Measurements from ENCODE around the gene RBM3. TPM values are rescaled to one million over a fixed set of nuclear protein-coding genes. Genes with fewer than 3 reads are reported as not detected.
"Not testable (repeated sequence)": the region's sequence is repeated elsewhere in the genome, so short reads cannot be mapped to it uniquely, and the experiment has no call there.

Gene RBM3
- 379 and 393 TPM in 2 replicates for total RNA-seq

DNA sequence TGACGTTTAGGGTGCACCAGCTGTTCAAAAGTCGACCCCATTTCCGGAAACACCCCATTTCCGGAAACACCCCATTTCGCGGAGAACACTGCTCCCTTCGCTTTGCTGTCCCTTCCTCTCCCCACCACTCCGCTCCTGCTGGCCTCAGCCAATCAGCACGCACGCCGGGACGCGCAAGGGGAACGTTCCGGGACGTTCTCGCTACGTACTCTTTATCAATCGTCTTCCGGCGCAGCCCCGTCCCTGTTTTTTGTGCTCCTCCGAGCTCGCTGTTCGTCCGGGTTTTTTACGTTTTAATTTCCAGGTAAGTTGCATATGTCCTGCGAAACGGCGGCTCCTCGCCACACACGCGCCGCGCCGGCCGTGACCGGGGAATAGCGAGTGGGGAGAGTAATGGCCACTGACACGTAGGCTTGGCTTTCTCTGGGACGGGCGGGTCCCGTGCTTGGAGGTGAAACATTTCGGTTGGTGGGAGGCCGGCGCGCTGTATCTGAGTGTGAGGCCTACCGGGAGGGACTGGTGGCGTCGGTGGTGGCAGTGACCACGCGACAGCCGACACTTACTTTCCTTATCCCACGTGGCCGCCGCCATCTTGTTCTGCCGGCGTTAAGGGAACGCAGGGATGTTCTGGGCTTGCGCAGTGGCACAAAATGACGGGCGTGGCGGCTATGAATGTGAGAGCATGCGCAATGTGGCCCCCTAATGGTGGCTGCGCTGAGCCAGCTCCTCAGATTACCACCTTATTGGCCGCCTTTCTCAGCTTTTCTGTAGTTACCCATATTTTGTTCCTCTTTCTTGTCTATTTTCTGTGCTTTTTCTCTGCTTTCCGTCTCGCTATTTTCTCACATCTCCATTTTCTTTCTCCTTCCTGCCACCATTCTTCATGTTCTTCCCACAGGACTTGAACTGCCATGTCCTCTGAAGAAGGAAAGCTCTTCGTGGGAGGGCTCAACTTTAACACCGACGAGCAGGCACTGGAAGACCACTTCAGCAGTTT lies at the start of gene RBM3:
Gene RBM3, plus strand, starts transcription at position 215 of the 997 bp plus-strand sequence. Its CDS starts 697 bp downstream, at position 912.
- peak; percentile 83 to 91 for DNase-seq (ENCODE audit: low read depth in 2 of 2)

DNA sequence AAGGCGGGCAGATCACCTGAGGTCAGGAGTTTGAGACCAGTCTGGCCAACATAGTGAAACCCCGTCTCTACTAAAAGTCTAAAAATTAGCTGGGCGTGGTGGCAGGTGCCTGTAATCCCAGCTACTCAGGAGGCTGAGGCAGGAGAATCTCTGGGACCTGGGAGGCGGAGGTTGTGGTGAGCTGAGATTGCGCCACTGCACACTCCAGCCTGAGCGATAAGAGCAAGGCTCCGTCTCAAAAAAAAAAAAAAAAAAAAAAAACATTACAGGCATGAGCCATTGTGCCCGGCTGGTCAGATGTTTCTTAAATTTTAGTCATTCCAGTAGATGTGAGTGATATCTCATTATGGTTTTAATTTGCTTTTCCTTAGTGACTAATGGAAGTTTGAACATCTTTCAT lies 48.4 kb upstream of the RBM3 start:
- DNase-seq (ENCODE audit: low read depth in 2 of 2): not testable (repeated sequence)

DNA sequence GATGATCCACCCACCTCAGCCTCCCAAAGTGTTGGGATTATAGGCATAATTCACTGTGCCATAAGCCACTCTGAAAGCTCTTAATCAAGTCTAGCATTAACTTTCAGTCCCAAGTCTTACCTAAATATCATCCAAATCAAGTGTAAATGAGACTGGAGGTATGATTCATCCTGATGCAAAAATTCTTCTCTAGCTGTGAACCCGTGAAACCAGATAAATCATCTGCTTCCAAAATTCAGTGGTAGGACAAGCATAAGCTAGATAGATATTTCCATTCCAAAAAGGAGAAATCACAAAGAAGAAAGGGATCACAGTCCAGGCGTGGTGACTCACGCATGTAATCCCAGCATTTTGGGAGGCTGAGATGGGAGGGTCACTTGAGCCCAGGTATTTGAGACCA lies 43.5 kb upstream of the RBM3 start:
- DNase-seq (ENCODE audit: low read depth in 2 of 2): no peak

DNA sequence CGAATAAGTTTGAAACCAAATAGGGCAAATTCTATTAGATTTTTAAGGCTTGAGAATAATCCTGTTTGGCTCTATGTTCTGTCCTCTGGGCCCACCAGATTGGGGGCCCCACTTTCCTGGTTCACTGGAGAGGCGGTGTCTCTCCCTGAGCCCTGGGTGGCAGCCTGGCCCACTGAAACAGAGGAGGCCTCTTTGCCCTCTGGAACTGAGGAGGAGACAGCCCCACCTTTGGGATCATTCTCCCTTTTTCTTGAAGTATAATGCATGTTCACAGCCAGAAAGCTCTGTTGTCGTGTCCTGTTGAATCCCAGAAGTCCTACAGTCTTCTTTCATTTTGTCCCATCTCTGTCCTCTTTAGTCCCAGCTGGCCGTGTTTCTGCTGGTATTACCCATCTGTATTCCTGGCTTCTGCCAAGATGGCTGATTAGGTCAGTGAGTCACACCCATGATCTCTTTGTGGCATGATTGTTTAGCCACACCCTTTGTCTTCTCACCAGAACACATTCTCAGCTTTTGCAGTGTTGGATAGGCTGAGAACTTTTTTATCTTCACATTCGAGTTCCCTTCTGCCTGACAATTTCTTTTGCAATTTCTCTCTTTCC lies 42.8 kb upstream of the RBM3 start:
- DNase-seq (ENCODE audit: low read depth in 2 of 2): no peak

DNA sequence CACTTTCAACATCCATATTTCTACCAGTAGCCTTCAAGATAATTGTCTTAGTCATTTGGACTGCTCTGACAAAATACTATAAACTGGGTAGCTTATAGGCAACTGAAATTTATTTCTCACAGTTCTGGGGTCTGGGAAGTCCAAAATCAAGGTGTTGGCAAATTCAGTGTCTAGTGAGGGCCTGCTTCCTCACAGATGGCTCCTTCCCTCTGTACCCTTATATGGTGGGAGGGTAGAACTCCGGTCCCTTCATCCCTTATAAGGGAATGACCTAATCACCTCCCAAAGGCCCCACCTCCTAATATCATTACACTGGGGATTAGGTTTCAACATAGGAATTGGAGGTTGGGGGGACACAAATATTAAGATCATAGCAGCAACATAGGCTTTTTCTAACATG lies 42.1 kb upstream of the RBM3 start:
- no peak for DNase-seq (ENCODE audit: low read depth in 2 of 2)

DNA sequence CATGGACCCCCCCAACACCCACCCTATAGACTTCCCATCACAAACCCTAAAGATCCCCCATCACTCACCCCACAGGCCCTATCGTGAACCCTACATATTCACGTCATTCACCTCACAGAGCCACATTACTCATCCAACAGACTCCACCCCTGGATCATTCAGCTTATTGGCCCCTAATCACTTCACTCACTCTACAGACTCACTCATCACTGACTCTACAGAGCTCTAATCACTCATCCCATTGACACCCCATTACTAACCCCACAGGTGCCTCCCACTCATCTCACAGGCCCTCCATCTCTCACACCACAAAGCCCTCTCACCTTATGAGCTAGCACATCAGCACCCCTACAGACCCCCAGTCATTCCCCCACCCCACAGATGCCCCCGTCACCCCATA lies 41.1 kb upstream of the RBM3 start:
- no peak for DNase-seq (ENCODE audit: low read depth in 2 of 2)

DNA sequence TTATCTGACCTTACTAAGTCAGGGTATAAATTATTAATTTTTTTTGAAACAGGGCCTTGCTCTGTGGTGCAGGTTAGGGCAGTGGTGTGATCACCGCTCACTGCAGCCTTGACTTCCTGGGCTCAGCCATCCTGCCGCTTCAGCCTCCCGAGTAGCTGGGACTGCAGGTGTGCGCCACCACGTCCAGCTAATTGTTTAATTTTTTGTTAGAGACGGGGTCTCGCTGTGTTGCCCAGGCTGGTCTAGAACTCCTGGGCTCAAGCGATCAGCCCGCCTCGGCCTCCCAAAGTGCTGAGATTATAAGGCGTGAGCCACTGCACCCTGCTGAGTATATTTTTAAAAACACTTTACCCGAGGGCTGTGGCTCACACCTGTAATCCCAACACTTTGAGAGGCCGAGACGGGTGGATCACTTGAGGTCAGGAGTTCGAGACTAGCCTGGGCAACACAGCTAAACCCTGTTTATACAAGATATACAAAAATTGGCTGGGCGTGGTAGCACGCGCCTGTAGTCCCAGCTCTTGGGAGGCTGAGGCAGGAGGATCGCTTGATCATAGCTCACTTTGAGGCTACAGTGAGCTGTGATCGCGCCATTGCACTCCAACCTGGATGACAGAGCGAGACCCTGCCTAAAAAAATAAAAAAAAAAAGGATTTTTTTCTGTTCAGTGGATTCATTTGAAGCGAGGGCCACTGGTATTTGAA lies 35.5 kb upstream of the RBM3 start:
- DNase-seq (ENCODE audit: low read depth in 2 of 2): no peak

DNA sequence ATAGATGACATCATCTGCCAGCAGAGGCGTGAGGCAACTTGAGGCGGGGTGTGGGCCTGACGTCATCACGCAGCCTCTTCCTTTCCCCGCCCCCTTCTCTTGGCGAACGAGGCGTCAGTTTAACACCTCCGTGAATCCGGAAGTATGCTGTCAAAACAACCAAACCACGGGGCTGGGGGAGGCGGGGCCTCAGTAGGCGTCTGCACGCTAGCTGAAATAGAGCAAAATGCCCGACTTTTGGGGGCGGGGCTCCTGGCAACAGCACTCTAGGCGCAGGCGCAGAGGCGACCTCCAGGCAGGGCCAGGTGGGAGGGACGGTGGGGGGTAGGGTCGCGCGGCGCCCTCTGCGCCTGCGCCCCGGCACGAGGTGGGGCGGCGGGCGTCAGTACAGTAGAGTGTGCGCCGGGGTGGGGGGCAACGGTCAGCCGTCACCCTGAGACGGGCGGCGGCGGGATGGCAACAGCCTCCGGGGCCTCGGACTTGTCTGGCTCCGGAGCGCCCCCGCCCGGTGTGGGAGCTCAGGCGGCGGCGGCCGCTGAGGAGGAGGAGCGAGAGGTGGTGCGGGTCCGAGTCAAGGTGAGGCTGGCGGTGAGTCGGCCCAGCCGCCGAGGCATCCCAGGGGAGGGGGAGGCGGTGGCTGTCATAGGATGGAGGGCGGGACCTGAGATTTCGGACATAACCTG lies 34.8 kb upstream of the RBM3 start, which contains the start of gene TBC1D25:
Gene TBC1D25, plus strand, starts transcription at position 370 of the 683 bp plus-strand sequence. Its CDS starts 84 bp downstream, at position 454.
- DNase-seq (ENCODE audit: low read depth in 2 of 2): peak; percentile 96 to 97

DNA sequence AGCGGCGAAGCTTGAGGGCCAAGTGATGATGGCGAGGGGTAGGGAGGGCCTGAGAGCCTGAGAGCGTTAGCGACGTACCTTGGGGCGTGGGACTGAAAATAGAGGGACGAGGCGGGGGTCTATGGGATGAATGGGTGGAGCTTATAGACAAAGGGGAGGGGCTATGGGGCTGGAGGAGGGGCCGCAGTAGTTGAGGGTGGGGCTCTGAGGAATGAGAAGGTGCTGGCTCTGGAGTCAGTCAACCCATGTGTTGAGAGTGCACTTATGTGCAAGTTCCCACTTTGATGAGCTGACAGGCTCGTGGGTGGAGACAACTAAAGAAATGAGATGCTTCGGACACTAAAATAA lies 34.3 kb upstream of the RBM3 start:
- DNase-seq (ENCODE audit: low read depth in 2 of 2): peak; percentile 25 to 60

DNA sequence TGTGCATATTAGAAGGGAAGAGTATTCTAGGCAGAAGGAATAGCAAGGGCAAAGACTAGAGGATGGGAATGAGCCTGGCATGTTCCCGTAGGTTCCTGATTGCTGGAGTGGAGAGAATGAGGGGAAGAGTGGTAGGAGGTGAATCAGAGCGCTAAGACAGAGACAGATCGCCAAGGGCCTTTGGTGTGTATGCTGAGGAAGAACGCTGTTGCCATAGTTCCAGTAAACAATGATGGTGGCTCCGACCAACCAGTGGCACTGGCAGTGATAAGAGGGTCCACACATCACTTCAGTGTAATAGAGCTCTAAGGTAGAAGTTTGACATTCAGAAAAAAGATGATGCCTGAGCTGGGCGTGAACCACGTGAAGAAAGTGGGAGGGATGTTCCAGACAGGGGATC lies 33.8 kb upstream of the RBM3 start:
- no peak for DNase-seq (ENCODE audit: low read depth in 2 of 2)

DNA sequence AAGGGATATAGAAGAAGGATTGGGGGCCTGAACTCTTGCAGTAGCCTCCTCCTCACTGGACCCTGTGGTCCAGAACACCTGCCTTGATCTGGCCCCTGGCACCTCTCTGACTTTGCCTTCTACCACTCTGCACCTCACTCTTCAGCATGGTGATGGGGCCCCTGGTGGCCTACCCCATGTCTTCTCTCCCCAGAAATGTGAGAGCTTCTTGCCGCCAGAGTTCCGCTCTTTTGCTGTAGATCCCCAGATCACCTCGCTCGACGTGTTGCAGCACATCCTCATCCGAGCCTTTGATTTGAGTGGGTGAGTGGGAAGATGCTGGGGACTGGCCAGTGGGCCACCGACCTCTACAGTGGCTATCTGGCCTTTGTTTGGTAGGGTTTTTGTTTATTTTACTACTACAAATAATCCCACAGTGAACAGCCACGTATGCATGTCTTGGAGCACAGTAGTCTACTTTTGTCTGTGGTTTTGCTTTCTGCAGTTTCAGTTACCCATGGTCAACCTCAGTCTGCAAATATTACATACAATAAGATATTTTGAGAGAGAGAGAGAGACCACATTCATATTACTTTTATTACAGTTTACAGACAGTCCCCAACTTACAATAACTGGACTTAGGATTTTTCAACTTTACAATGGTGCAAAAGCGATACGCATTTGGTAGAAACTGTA lies 33.0 kb upstream of the RBM3 start:
- DNase-seq (ENCODE audit: low read depth in 2 of 2): no peak

DNA sequence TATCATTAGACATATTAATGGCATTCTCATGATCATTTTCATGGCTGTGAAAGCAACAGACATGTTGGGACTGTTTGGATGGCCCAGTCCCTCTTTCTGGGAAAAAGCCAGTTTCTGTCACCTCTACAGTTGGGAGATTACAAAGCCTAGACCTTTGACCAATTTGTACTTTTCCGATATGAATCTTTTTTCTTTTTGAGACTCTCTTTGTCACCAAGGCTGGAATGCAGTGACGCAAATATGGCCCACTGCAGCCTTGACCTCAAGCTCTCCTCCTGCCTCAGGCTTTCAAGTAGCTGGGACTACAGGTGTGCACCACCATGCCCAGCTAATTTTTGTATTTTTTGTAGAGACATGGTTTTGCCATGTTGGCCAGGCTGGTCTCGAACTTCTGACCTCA lies 25.4 kb upstream of the RBM3 start:
- no peak for DNase-seq (ENCODE audit: low read depth in 2 of 2)

DNA sequence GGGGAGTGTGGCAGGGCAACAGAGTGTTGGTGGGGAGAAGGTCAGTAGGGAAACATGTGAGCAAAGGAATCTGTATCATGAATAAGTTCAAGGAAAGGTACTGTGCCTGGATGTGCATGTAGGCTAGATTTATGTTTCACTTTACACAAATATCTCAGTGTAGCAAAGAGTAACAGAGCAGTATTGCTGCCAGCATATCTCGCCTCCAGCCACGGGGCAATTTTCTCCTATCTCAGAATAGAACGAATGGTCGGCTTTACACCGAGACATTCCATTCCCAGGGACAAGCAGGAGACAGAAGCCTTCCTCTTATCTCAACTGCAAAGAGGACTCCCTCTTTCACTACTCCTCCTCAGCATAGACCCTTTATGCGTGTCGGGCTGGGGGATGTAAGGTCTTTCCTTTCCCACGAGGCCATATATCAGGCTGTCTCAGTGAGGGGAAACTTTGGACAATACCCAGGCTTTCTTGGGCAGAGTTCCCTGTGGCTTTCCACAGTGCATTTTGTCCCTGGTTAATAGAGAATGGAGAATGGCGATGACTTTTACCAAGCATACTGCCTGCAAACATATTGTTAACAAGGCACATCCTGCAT lies 18.5 kb upstream of the RBM3 start:
- not testable (repeated sequence) for DNase-seq (ENCODE audit: low read depth in 2 of 2)

DNA sequence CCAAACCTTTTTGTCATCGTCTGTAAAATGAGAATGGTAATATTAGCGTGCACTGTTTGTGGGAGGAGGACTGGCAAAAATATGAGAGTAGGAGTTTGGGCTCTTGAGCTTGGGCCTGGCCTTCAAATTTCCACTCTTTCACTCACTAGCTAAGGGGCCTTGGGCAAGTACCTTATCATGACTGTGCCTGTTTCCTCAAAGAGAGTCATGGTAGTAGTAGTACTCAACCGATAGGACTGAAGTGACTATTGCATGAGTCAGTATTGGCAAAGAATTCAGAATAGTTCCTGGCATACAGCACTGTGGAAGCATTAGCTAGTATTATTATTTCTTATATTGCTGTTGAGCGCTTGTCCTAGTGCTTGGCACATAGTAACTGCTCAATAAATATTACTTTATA lies 16.0 kb upstream of the RBM3 start:
- peak in 1 of 2 donors; percentile 60 for DNase-seq (ENCODE audit: low read depth in 2 of 2)

DNA sequence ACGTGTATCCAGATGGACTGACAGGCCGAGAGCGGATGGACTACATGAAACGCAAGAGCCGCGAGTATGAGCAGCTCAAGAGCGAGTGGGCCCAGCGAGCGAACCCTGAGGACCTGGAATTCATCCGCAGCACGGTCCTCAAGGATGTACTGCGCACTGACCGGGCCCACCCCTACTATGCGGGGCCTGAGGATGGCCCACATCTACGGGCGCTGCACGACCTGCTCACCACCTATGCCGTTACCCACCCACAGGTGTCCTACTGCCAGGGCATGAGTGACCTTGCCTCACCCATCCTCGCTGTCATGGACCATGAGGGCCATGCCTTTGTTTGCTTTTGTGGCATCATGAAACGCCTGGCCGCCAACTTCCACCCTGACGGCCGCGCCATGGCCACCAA lies 14.6 kb upstream of the RBM3 start:
- DNase-seq (ENCODE audit: low read depth in 2 of 2): no peak

DNA sequence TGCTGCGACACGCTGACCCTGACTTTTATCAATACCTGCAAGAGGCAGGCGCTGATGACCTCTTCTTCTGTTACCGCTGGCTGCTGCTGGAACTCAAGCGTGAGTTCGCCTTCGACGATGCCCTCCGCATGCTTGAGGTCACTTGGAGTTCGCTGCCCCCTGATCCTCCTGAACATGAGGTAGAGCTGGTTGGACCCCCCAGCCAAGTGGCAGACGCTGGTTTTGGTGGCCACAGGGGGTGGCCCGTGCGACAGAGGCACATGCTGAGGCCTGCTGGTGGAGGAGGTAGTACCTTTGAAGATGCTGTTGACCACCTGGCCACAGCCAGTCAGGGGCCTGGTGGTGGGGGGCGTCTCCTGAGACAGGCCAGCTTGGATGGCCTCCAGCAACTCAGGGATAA lies 14.2 kb upstream of the RBM3 start:
- DNase-seq (ENCODE audit: low read depth in 2 of 2): no peak

DNA sequence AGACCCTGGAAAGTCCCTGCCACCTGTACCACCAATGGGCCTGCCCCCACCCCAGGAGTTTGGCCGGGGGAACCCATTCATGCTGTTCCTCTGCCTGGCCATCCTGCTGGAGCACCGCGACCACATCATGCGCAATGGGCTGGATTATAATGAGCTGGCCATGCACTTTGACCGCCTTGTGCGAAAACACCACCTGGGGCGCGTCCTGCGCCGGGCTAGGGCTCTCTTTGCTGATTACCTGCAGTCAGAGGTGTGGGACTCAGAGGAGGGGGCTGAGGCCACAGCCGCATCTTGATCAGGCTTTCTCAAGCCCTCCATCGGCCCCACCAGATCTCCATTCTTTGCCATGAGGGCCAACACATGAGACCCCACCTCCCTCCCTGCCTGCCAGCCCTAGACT lies 13.6 kb upstream of the RBM3 start:
- DNase-seq (ENCODE audit: low read depth in 2 of 2): no peak

DNA sequence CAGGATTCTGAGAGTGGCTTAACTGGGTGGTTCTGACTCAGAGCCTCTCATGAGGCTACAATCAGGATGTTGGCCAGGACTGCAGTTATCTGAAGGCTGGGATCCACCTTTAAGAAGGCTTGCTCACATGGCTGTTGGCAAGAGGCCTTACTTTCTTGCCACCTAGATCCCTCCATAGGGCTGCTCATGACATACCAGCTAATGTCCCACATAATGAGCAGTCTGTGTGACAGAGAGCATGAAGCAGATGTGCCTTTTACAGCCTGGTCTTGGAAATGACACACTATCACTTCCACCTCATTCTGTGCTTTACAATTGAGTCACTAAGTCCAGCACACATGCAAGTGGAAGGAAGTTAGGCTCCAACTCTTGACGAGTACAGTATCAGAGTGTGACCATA lies 4.3 kb upstream of the RBM3 start:
- peak; percentile 80 for DNase-seq (ENCODE audit: low read depth in 2 of 2)

DNA sequence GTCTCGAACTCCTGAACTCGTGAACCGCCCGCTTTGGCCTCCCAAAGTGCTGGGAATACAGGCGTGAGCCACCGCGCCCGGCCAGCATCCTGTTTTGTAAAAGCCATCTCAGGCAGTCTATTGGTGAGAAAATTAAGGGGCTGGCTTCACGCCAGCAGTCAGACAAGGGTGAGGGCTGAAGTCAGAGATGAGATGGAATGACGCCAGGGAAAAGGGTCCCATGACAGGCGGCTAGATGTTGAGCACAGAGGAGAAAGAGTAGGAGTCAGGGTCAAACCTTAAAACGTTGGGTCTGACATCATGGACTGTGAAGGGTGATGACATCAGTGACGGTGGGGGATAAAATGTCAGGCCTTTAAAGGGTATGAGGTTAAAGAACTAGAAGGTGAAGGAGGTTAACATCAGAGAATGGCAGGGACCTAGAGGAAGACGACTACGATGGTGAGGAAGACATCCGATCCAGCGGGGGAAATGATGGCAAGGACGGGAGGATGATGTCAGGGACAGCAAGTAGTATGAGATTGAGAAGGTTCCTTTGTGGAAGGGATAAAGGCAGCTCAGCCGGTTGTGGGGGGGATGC lies 504 bp upstream of the RBM3 start:
- DNase-seq (ENCODE audit: low read depth in 2 of 2): peak; percentile 75 to 85

DNA sequence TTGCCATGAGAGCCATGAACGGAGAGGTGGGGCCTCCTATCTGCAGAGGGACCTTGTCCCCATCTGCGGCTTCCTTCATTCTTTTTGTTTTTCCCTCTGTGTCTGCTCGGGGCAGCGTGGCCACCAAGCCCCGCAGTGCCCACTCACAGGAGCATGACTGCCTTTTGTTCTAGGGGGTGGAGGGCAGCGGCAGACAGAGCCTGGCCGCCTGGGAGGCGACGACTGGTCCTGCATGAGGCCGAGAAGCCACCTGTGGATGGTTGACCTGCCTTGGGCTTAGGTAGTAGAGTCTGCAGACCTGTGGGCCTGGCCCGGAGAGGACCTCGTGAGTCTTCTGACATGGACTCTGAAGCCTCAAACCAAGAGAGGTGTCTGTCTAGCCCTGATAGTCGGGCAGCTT lies 1.4 kb downstream of the RBM3 start:
- no peak for DNase-seq (ENCODE audit: low read depth in 2 of 2)

Data from dermis microvascular lymphatic vessel endothelial cell (primary cell).